ENCODE data around the gene MAST3.

DNA sequence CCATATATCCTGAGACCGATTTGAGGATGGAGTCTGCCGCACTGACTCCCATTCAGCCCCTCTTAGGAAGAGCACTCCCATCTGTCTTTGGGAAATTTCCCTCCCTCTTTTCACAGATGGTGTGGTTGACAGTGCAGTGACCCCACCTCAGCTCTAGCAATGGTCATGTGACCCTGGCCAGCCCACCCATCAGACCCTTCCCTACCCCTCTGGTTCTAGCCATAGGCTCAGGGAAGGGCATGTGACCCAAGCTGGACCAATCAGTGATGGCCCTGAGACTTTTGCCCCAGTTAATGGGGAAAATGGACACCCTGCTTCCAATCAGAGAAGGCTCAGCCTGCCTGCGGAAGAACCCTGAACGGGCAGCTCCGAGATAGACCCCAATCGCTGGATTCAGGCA is 37.1 kb upstream of the MAST3 start:
- TF ChIP-seq GATA3 (IDR thresholded peaks at IDR 0.05; ENCODE audit: low read depth, low read length), result no peak
- TF ChIP-seq GATA2 (IDR thresholded peaks at IDR 0.05; ENCODE audit: low read depth, low read length), result no peak

All from SH-SY5Y (cell line).